Activated T-cell treated with anti-CD3 and anti-CD28 coated beads for 24 hours (primary cell): ENCODE data around the gene U2AF2.

Source experiments
- DNase-seq: peaks from one replicate; pipeline ENCODE4 v3.0.0-alpha.2; 2020; ENCODE audit warnings: low read depth

Gene U2AF2

GRCh38 chr19:55621673-55622231 lies 33.1 kb upstream of the U2AF2 start:
- no peak for DNase-seq

- DNase-seq = no peak
Observed at GRCh38 chr19:55622242-55622969, 32.4 kb upstream of the U2AF2 start.

GRCh38 chr19:55623130-55623529 lies 31.7 kb upstream of the U2AF2 start:
- DNase-seq = no peak

DNA sequence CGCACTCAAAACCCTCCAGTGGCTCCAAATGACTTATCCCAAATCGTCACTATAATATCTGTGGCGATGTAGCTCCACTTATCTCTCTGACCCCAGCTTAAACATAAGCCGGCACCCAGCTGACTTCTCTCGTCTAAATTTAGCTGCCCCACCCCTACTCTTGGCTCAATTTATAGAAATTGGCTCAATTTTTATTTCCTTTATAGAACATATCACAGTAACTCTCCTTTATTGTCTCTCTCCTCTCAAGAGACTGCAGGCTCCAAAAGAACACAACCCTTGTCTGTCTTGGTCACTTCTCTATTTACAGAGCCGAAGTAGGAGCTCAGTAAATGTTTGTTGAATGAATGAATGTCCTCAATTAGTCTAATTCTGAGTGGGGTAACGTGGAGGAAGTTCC lies 31.3 kb upstream of the U2AF2 start:
- no peak for DNase-seq

DNA sequence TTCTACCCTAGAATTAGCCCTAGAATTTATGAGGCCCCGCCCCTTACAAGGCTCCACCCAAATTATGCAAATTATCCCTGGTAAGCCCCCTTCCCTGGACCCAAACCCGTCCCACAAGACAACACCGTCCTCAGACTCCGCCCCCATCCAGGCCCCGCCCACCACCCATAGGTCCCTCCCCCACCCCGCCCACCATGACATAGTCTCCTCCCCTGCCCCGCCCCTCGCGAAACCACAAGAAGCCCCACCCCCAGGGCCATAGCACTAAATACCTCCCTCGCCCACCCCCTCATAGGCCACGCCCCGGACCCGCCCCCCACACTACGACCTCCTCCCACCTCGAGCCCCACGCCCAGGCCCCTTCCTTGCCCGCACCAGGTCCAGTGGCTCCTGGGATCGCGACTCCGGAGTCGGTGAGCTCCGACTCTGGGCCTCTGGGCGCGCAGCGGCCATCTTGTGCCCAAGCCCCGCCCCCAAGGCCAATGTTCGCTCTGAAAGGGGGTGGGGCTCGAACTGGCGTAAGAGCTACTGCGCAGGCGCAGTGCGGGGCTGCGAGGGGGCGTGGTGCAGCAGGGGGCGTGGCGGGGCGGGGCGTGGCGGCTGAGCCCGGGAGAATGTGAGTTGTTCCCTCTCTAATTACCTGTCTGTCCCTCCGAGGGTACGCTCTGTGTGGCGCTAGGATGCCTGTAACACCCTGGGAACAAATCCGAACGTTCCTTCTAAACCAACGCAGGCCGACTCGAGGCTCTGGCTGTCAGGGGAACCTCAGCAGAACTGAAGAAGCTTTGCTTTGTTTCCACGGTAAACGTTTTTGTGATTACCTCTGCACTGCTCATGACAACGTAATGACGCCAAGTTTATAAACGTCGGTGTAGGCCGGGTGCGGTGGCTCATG lies 30.5 kb upstream of the U2AF2 start, which contains the start of gene ZNF784:
Gene ZNF784, minus strand, starts transcription at position 458 of the 895 bp plus-strand sequence. Its CDS starts 5 bp downstream, at position 453.
- peak; percentile 90 for DNase-seq

DNA sequence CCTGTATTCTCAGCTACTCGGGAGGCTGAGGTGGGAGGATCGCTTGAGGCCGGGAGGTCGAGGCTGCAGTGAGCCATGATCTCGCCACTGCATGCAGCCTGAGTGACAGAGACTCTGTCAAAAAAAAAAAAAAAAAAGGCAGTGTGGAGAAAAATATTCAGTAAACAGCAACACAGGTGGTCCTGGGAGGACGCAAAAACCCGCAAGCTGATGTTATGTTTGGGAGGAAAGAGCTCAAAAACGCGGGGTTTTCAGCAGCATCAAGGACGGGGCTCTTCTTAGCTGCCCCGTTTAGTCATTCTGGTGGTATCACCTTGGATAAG lies 29.9 kb upstream of the U2AF2 start:
- DNase-seq = no peak

- DNase-seq = peak; percentile 60
Observed at GRCh38 chr19:55626350-55626749, 28.5 kb upstream of the U2AF2 start.

DNA sequence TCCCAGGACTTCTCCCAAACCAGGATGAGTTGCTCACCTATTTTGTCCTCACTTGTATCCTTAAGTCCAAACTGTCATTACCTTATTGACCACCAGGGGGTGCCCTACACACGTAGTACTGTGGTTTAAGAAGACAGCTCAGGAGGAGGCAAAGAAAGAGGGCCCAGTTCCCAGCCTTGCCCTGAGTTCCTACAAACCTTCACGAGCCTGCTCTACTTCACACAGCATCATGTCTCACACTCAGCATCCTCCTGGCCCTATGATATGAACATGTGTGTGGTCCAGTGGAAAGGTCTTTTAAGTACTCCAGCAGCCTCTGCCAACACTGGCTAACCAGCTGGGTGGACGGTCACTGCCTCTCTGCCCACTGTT lies 22.4 kb upstream of the U2AF2 start:
- DNase-seq = peak; percentile 83

GRCh38 chr19:55633861-55634260 lies 21.0 kb upstream of the U2AF2 start:
- no peak for DNase-seq

DNA sequence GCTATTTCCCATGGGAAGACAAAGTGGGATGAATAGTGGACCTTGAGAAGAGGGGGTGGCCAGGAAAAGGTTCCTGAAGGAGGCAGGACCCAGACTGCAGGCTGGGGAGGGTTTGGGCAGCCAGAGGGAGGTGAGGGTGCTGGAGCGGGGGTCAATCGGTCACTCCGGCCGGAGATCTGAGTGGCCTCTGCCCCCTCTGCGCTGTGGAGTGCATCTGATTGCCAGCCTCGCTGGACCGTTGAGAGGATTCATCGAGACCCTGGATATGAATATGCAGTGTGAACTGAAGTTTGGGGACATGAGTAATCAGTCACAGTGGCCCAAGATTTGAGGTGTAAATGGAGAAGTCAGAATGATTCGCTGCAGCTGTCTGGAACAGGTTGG lies 19.5 kb upstream of the U2AF2 start:
- DNase-seq = no peak

GRCh38 chr19:55635856-55636440 lies 18.9 kb upstream of the U2AF2 start:
- DNase-seq = no peak

- no peak for DNase-seq
Observed at GRCh38 chr19:55636723-55637122, 18.1 kb upstream of the U2AF2 start.

- no peak for DNase-seq
Observed at GRCh38 chr19:55637534-55637933, 17.3 kb upstream of the U2AF2 start.

DNA sequence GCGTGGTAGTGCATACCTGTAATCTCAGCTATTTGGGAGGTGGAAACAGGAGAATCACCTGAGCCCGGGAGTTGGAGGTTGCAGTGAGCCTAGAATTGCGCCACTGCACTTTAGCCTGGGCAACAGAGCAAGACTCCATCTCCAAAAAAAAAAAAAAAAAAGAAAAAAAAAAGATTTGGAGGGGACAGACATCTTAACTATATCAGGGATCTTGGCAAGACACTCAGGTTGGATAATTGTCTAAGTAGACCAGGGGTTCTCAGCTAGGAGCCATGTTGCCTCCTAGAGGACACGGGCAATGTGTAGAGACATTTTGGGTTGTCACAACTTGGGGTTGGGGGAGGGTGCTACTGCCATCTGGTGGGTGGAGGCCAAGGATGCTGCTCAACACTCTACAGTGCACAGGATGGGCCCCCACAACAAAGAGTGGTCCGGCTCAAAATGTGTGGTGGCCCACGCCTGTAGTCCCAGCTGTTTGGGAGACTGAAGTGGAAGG lies 15.9 kb upstream of the U2AF2 start:
- DNase-seq = peak; percentile 54

DNA sequence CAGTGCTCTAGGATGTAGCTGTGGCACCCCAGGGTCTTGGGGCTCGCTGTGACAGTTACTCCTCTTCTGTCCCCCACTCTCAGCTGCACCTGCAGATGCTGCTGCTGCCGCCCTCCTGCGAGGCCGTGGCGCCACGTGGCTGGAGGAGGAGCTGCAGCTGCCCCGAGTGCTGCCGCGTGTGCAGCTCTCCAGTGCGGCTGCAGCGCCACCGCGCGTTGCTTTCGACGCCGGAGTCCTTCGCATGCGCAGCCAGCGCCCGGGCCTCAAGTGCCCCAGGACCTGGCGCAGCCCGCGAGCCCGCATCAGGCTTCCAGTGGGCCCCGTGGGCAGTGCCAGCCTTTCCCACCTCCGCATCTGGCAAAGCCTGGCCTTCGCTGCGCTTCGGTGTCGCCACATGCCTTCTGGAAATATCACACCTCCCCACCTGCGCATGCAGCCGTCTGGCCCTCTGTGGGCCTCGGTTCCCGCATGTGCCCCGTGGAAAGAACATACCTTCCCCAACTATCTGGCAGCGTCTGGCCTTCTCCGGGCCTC lies 14.7 kb upstream of the U2AF2 start:
- peak; percentile 40 for DNase-seq

DNA sequence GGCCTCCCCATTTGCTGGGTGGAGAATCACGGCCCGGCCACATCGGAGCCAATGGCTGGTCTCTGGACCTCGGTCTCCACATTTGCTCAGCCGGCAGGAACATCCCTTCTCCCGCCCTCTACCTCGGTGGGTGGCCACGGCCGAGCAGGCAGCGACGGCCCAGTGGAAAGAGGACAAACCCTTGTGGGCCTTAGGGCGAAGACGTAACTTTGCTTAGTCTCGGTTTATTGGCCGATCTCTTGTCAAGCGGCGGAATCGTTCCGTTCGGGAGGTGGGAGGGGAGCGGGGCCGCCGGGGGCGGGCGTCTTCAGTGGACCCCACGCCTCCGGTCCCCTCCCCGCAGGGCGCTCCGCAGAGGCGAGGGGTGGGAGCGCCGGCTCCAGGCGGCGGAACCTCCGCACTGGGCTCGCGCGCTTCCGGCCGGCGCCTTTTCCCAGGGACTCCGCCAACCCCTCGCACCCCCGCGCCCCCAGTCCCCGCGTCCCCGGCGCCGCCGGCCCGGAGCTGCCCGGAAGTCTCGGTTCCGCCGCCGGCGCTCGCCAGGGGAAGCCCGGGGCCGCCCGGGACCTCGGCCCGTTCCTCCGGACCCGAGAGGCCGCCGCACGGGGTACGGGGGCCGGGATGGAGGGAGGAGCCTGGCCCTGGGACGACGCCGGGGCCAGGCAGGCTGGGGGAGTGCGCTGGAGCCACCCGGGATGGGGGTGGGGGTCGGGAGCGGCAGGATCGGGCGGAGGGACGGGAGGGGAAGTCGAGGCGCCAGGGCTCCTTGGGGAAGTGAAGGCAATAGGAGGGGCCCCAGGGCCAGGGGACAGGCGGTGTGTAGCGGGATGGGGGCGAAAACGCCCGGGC lies 14.0 kb upstream of the U2AF2 start, which contains the start of gene ZNF580:
Gene ZNF580, plus strand, starts transcription at position 426 of the 849 bp plus-strand sequence. CDS start 1,507 bp downstream, outside the sequence.
- peak; percentile 59 for DNase-seq

DNA sequence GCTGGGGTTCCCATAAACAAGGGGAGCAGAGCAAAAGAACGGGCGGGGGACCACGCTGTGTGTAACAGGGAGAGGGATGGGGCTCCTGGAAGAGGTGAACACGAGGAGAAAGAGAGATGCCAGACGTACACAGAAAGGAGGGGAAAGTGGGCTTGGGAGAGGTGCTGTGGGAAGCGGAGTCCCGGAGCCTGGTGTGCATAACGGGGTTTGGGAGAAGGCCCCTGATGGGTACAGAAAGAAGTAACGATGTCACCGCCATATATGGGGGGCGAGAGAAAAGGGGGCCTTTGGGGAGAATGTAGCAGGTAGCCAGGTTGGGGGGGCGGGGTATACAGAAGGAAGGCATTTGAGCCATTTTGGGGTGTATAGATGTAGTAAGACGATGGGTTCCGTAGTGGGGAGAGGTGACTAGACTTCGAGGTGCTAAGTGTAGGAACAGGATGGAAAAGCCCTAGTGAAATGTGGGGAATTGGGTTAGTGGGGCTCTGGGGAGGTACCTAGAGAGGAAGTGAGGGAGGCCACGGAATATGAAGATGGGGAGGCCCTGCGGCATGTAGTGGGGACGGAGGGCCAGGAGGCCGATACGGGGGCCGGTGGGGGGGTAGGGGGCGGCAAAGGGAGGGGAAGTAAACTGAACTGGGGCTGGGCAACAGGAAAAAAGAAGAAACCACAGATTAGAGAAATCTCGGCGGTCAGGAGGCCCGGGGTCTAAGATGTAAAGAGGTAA lies 13.2 kb upstream of the U2AF2 start:
- DNase-seq = no peak

DNA sequence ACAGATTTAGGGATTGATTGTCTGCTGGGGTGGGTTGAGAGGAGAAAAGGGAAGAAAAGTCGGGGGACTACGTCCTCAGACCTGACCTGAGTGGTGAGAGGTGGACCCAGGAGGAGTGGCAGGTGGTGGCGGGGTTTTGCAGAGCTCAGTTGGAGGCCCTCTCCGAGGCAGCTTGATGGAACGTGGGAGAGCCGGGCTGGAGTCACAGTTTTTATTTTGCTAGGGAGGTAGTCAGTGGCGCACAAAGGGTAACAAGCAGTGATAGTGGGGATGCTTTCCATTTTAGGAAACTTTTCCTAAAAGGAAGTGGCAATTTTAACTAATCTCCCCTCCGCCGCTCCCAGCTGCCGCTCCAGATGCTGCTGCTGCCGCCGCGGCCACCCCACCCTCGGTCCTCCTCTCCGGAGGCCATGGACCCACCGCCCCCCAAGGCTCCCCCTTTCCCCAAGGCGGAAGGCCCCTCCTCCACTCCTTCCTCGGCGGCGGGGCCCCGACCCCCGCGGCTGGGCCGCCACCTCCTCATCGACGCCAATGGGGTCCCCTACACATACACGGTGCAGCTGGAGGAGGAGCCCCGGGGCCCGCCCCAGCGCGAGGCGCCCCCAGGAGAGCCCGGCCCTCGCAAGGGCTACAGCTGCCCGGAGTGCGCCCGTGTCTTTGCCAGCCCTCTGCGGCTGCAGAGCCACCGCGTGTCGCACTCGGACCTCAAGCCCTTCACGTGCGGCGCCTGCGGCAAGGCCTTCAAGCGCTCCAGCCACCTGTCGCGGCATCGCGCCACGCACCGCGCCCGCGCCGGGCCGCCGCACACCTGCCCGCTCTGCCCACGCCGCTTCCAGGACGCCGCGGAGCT lies 12.5 kb upstream of the U2AF2 start:
- DNase-seq = peak; percentile 18
